SU-DHL-6 (cell line): Measurements from ENCODE around the gene VIPR2.

ENCODE experiments used
- CTCF ChIP-seq: fragments of 200-600 bp; sonication (generic); IDR thresholded peaks from one replicate; pipeline ENCODE4 v1.5.1; 2017; ENCODE audit warnings: antibody characterized with exemption, mild to moderate bottlenecking, low read length, moderate library complexity; ENCODE audit not compliant: insufficient read depth, poor library complexity, severe bottlenecking
- EZH2phosphoT487 ChIP-seq: fragments of 200-600 bp; sonication (generic), shearing (Covaris generic); conservative IDR thresholded peaks from 2 replicates; pipeline ENCODE4 v1.6.1; 2018; ENCODE audit warnings: mild to moderate bottlenecking, antibody characterized with exemption, low read length, moderate library complexity, mixed read lengths

GRCh38 chr7:159042103-159042502, 102.6 kb downstream of the VIPR2 start:
- TF ChIP-seq CTCF (no peak), EZH2phosphoT487 (no peak)
